Sciatic nerve (tissue), 2 donors: ENCODE results near the gene TTLL5. TPM values are rescaled to one million over a fixed set of nuclear protein-coding genes. Genes with fewer than 3 reads are reported as not detected.

ENCODE experiments used
- ATAC-seq: fragments of 200-7000 bp; cut with Tn5 transposase; one replicate; pipeline ENCODE4 v1.9.1; 2020; ENCODE audit warnings: mild to moderate bottlenecking, moderate library complexity
- DNase-seq: peaks from one replicate; pipeline ENCODE4 v3.0.0-alpha.2; 2020; ENCODE audit warnings: low spot score
- intact Hi-C: fragments of 100-400 bp; cut with DNase I; formaldehyde crosslinking; loops from one replicate; pipeline ENCODE4 v1.14.2; 2022
- total RNA-seq: library from RNA; stranded (reverse); fragmentation: NEBNext Ultra II Directional; extraction: Animal tissue kit (Norgen Biotek cat#: 25700); gene quantifications from one replicate; pipeline ENCODE4 v1.2.1, GENCODE V29; 2021
- donor health status: DM: no; HTN: no; CAD: no.
- donor health status: DM: no; HTN: no; CAD: no.

The TTLL5 gene
- total RNA-seq, result 44.0 TPM

- ATAC-seq (peak; percentile 98), DNase-seq (peak; percentile 97)
- intact Hi-C loops, result no loop called here
Measured at GRCh38 chr14:75660630-75661498, at the start of gene TTLL5, which contains the start of gene ERG28. Gene TTLL5 (plus strand): TSS chr14:75661246. CDS start chr14:75663150, 1,904 bp downstream. Gene ERG28 (minus strand): TSS chr14:75660876. CDS start chr14:75657502, 3,374 bp downstream.

- ATAC-seq (no peak), DNase-seq (no peak)
- intact Hi-C loops, result no loop called here
Measured at GRCh38 chr14:75612157-75612556, 48.9 kb upstream of the TTLL5 start.

- intact Hi-C loops, result no loop called here
- ATAC-seq (no peak), DNase-seq (no peak)
Measured at GRCh38 chr14:75614179-75614578, 46.9 kb upstream of the TTLL5 start.

- intact Hi-C loops, result no loop called here
- DNase-seq (no peak), ATAC-seq (peak; percentile 48)
Measured at GRCh38 chr14:75615200-75615599, 45.8 kb upstream of the TTLL5 start.

- intact Hi-C loops, result no loop called here
- DNase-seq (no peak), ATAC-seq (peak; percentile 40)
Measured at GRCh38 chr14:75619548-75619947, 41.5 kb upstream of the TTLL5 start.

GRCh38 chr14:75625034-75625433 is 36.0 kb upstream of the TTLL5 start:
- no peak for DNase-seq
- intact Hi-C loops, result no loop called here
- ATAC-seq, result no peak

- intact Hi-C loops, result no loop called here
- DNase-seq, result no peak
- no peak for ATAC-seq
Measured at GRCh38 chr14:75626396-75626795, 34.6 kb upstream of the TTLL5 start.

GRCh38 chr14:75626863-75627262 is 34.2 kb upstream of the TTLL5 start:
- intact Hi-C loops, result no loop called here
- DNase-seq (no peak), ATAC-seq (peak; percentile 62)

GRCh38 chr14:75627406-75627805 is 33.6 kb upstream of the TTLL5 start:
- ATAC-seq, result no peak

GRCh38 chr14:75628816-75629215 is 32.2 kb upstream of the TTLL5 start:
- intact Hi-C loops, result no loop called here
- no peak for DNase-seq
- no peak for ATAC-seq

More at GRCh38 chr14:75627406-75627805, 33.6 kb upstream of the TTLL5 start:
- intact Hi-C loops, result no loop called here
- DNase-seq, result no peak

GRCh38 chr14:75630695-75631452 is 30.2 kb upstream of the TTLL5 start:
- DNase-seq (no peak), ATAC-seq (no peak)
- intact Hi-C loops, result no loop called here

GRCh38 chr14:75631453-75631831 is 29.6 kb upstream of the TTLL5 start:
- intact Hi-C loops, result no loop called here
- ATAC-seq (peak; percentile 44), DNase-seq (no peak)

- no peak for DNase-seq
- intact Hi-C loops, result no loop called here
- ATAC-seq, result no peak
Measured at GRCh38 chr14:75634848-75635247, 26.2 kb upstream of the TTLL5 start.

GRCh38 chr14:75636100-75636692 is 24.9 kb upstream of the TTLL5 start:
- intact Hi-C loops, result no loop called here
- ATAC-seq (peak; percentile 28), DNase-seq (no peak)

GRCh38 chr14:75640876-75641275 is 20.2 kb upstream of the TTLL5 start:
- ATAC-seq, result no peak
- no peak for DNase-seq
- intact Hi-C loops, result no loop called here

- DNase-seq (no peak), ATAC-seq (no peak)
- intact Hi-C loops, result no loop called here
Measured at GRCh38 chr14:75643985-75644384, 17.1 kb upstream of the TTLL5 start.

GRCh38 chr14:75645056-75645455 is 16.0 kb upstream of the TTLL5 start:
- intact Hi-C loops, result no loop called here
- ATAC-seq, result no peak
- DNase-seq, result no peak

GRCh38 chr14:75646762-75647161 is 14.3 kb upstream of the TTLL5 start:
- ATAC-seq, result peak; percentile 92

GRCh38 chr14:75647640-75648039 is 13.4 kb upstream of the TTLL5 start:
- DNase-seq (no peak), ATAC-seq (peak; percentile 70)
- intact Hi-C loops, result no loop called here

More at GRCh38 chr14:75646762-75647161, 14.3 kb upstream of the TTLL5 start:
- intact Hi-C loops, result no loop called here
- peak; percentile 74 for DNase-seq
